GM23338 (cell line): ENCODE results near the gene SLC15A4. TPM values are rescaled to one million over a fixed set of nuclear protein-coding genes. Genes with fewer than 3 reads are reported as not detected.

Experiments
- ATAC-seq: fragments of 200-7000 bp; cut with Tn5 transposase; 3 replicates; pipeline ENCODE4 v1.9.1; 2020
- DNase-seq: peaks from one replicate; pipeline ENCODE4 v3.0.0-alpha.2; 2015; ENCODE audit warnings: low spot score
- H2AFZ ChIP-seq: fragments of 200-600 bp; sonication (generic); 2 replicates; pipeline ENCODE4 v1.8.0; 2016; ENCODE audit warnings: antibody characterized with exemption, mild to moderate bottlenecking, moderate library complexity
- H3F3A ChIP-seq: fragments of 200-600 bp; sonication (generic); replicated peaks from 2 replicates; pipeline ENCODE4 v1.8.0; 2017; ENCODE audit warnings: antibody characterized with exemption, mixed run types, low read depth
- H3K27ac ChIP-seq: fragments of 200-600 bp; sonication (generic); 2 replicates; pipeline ENCODE4 v1.6.1; 2016; ENCODE audit warnings: low read depth
- H3K27me3 ChIP-seq: fragments of 200-600 bp; sonication (generic); 2 replicates; pipeline ENCODE4 v1.8.0; 2016; ENCODE audit warnings: mild to moderate bottlenecking, mixed run types, moderate library complexity; ENCODE audit not compliant: insufficient read depth
- H3K36me3 ChIP-seq: fragments of 200-600 bp; sonication (generic); 2 replicates; pipeline ENCODE4 v1.8.0; 2016; ENCODE audit warnings: mild to moderate bottlenecking; ENCODE audit not compliant: insufficient read depth
- H3K4me1 ChIP-seq: fragments of 200-600 bp; sonication (generic); 2 replicates; pipeline ENCODE4 v1.8.0; 2016; ENCODE audit warnings: mild to moderate bottlenecking, moderate library complexity; ENCODE audit not compliant: insufficient read depth
- H3K4me2 ChIP-seq: fragments of 200-600 bp; sonication (generic); 2 replicates; pipeline ENCODE4 v1.7.1; 2017; ENCODE audit warnings: mixed run types
- H3K4me3 ChIP-seq: fragments of 200-600 bp; sonication (generic); 2 replicates; pipeline ENCODE4 v1.6.1; 2016; ENCODE audit warnings: mixed run types
- H3K79me2 ChIP-seq: fragments of 200-600 bp; sonication (generic); replicated peaks from 2 replicates; pipeline ENCODE4 v1.8.0; 2017; ENCODE audit warnings: mild to moderate bottlenecking; ENCODE audit not compliant: insufficient read depth
- H3K9me2 ChIP-seq: fragments of 200-600 bp; sonication (generic); 2 replicates; pipeline ENCODE4 v1.8.0; 2017; ENCODE audit not compliant: insufficient read depth
- H4K20me1 ChIP-seq: fragments of 200-600 bp; sonication (generic); replicated peaks from 2 replicates; pipeline ENCODE4 v1.8.0; 2017; ENCODE audit warnings: mild to moderate bottlenecking; ENCODE audit not compliant: insufficient read depth
- H3K27ac Mint-ChIP-seq: 2 replicates; pipeline ENCODE4 v1.8.0; 2020; ENCODE audit warnings: inconsistent platforms, mild to moderate bottlenecking, moderate library complexity, mixed read lengths
- H3K27me3 Mint-ChIP-seq: 3 replicates; pipeline ENCODE4 v1.8.0; 2022; ENCODE audit warnings: low read depth, mild to moderate bottlenecking, moderate library complexity, mixed read lengths, inconsistent platforms; ENCODE audit not compliant: insufficient read depth, poor library complexity
- H3K36me3 Mint-ChIP-seq: 3 replicates; pipeline ENCODE4 v1.8.0; 2021; ENCODE audit warnings: low read depth, mild to moderate bottlenecking, inconsistent platforms, moderate library complexity, mixed read lengths
- H3K4me1 Mint-ChIP-seq: 3 replicates; pipeline ENCODE4 v1.8.0; 2020; ENCODE audit warnings: mild to moderate bottlenecking, inconsistent platforms, mixed read lengths
- H3K4me3 Mint-ChIP-seq: 3 replicates; pipeline ENCODE4 v1.8.0; 2021; ENCODE audit warnings: moderate library complexity, mild to moderate bottlenecking, inconsistent platforms, mixed read lengths
- H3K9me3 Mint-ChIP-seq: 3 replicates; pipeline ENCODE4 v1.8.0; 2020; ENCODE audit warnings: moderate library complexity, mild to moderate bottlenecking, inconsistent platforms, mixed read lengths
- CREB1 ChIP-seq: fragments of 250-450 bp; sonication (Bioruptor Pico); IDR thresholded peaks from 2 replicates; pipeline ENCODE4 v1.5.0; 2020; ENCODE audit warnings: low read depth, mild to moderate bottlenecking, moderate library complexity
- EZH2 ChIP-seq: fragments of 200-600 bp; sonication (generic); IDR thresholded peaks from one replicate; pipeline ENCODE4 v1.8.0; 2017; ENCODE audit warnings: antibody characterized with exemption, mild to moderate bottlenecking, low read depth; ENCODE audit not compliant: unreplicated experiment
- EZH2phosphoT487 ChIP-seq: fragments of 200-600 bp; sonication (generic); IDR thresholded peaks from one replicate; pipeline ENCODE4 v1.8.1; 2018; ENCODE audit warnings: antibody characterized with exemption; ENCODE audit not compliant: unreplicated experiment
- NANOG ChIP-seq: IDR thresholded peaks from 2 replicates; pipeline ENCODE4 v1.6.1; 2016; ENCODE audit warnings: antibody characterized with exemption, borderline replicate concordance
- POLR2AphosphoS5 ChIP-seq: IDR thresholded peaks from 2 replicates; pipeline ENCODE4 v1.6.1; 2016; ENCODE audit warnings: antibody characterized with exemption, low read depth
- STAT1 ChIP-seq: IDR thresholded peaks from one replicate; pipeline ENCODE4 v1.6.1; 2016; ENCODE audit warnings: antibody characterized with exemption; ENCODE audit not compliant: unreplicated experiment
- ZNF331 ChIP-seq: fragments of 250-450 bp; sonication (Bioruptor Pico); IDR thresholded peaks from 2 replicates; pipeline ENCODE4 v1.5.0; 2020; ENCODE audit warnings: low read depth, mild to moderate bottlenecking, moderate library complexity
- ZNF462 ChIP-seq: fragments of 250-450 bp; sonication (Bioruptor Pico); IDR thresholded peaks from 2 replicates; pipeline ENCODE4 v1.5.0; 2020; ENCODE audit warnings: mild to moderate bottlenecking, moderate library complexity
- polyA plus RNA-seq: library from polyadenylated mRNA; unstranded; fragments of >200 nt; fragmentation: Nextera tagmentation; extraction: Ambion mirVana; gene quantifications from 2 replicates; pipeline ENCODE4 v1.2.1, GENCODE V29; 2016
- total RNA-seq: library from RNA; depleted of rRNA; stranded (reverse); fragments of >200 nt; shearing (Covaris generic); gene quantifications from 2 replicates; pipeline ENCODE4 v1.2.3, GENCODE V29; 2014
- TF ChIP-seq, protein P1 (sequence below): IDR thresholded peaks from one replicate; pipeline ENCODE4 v1.6.1; 2018; ENCODE audit warnings: antibody characterized with exemption; ENCODE audit not compliant: unreplicated experiment

Gene SLC15A4
- total and polyA plus RNA-seq, 2 experiments from 2014 or later: 7.7 to 30.3 TPM

DNA sequence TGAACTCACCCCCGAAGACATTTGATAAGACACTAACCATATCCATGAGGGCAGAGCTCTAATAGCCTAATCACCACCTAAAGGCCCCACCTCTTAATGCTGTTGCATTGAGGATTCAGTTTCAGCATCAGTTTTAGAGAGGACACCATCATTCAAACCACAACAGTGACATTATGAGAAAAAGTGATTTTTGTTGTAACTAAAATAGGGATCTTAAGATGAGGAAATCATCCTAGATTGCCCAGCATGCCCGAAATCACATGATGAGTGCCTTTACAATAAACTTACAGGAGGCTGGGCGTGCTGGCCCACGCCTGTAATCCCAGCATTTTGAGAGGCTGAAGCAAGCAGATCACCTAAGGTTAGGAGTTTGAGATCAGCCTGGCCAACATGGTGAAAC lies 19.8 kb upstream of the SLC15A4 start:
- peaks cover 14% of the 10 kb centered on the region for H3K27me3 Mint-ChIP-seq
- H3K9me2 ChIP-seq: no peaks in the 10 kb centered on the region
- H3K4me2 ChIP-seq: no peak overlapping the region
- peaks cover 7% of the 10 kb centered on the region; the same call in 2 of the 3 replicates for H3K4me1 Mint-ChIP-seq
- no peak for TF ChIP-seq POLR2AphosphoS5
- TF ChIP-seq CREB1 (CRISPR knock-in tag): no peak
- no peak for TF ChIP-seq EZH2
- TF ChIP-seq EZH2phosphoT487: no peak
- TF ChIP-seq, protein P1, sequence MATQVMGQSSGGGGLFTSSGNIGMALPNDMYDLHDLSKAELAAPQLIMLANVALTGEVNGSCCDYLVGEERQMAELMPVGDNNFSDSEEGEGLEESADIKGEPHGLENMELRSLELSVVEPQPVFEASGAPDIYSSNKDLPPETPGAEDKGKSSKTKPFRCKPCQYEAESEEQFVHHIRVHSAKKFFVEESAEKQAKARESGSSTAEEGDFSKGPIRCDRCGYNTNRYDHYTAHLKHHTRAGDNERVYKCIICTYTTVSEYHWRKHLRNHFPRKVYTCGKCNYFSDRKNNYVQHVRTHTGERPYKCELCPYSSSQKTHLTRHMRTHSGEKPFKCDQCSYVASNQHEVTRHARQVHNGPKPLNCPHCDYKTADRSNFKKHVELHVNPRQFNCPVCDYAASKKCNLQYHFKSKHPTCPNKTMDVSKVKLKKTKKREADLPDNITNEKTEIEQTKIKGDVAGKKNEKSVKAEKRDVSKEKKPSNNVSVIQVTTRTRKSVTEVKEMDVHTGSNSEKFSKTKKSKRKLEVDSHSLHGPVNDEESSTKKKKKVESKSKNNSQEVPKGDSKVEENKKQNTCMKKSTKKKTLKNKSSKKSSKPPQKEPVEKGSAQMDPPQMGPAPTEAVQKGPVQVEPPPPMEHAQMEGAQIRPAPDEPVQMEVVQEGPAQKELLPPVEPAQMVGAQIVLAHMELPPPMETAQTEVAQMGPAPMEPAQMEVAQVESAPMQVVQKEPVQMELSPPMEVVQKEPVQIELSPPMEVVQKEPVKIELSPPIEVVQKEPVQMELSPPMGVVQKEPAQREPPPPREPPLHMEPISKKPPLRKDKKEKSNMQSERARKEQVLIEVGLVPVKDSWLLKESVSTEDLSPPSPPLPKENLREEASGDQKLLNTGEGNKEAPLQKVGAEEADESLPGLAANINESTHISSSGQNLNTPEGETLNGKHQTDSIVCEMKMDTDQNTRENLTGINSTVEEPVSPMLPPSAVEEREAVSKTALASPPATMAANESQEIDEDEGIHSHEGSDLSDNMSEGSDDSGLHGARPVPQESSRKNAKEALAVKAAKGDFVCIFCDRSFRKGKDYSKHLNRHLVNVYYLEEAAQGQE: no peak
- TF ChIP-seq ZNF331 (CRISPR knock-in tag): no peak
- no peak for TF ChIP-seq ZNF462 (CRISPR knock-in tag)
- TF ChIP-seq STAT1: no peak
- TF ChIP-seq NANOG: no peak
- H3K27ac Mint-ChIP-seq: no peak overlapping the region
- no peaks in the 10 kb centered on the region for H4K20me1 ChIP-seq
- H3K4me3 Mint-ChIP-seq: no peak overlapping the region
- H3K4me1 ChIP-seq: peaks cover 6% of the 10 kb centered on the region; the same call in 1 of the 2 replicates
- DNase-seq: no peak
- H3K36me3 ChIP-seq: no peaks in the 10 kb centered on the region
- H2AFZ ChIP-seq: no peak overlapping the region
- no peak for ATAC-seq
- H3K27ac ChIP-seq: no peak overlapping the region
- H3K27me3 ChIP-seq: no peaks in the 10 kb centered on the region
- H3F3A ChIP-seq: no peaks in the 10 kb centered on the region
- H3K36me3 Mint-ChIP-seq: peaks cover 18% of the 10 kb centered on the region; the same call in 2 of the 3 replicates
- no peak overlapping the region for H3K4me3 ChIP-seq
- peaks cover 72% of the 10 kb centered on the region for H3K9me3 Mint-ChIP-seq
- H3K79me2 ChIP-seq: no peaks in the 10 kb centered on the region
